H1 (cell line): Measurements from ENCODE around the gene BMPR1A. TPM values are rescaled to one million over a fixed set of nuclear protein-coding genes. Genes with fewer than 3 reads are reported as not detected.

Source experiments
- CTCF ChIA-PET: fragments of 300-600 bp; sonication (Branson Sonifier 250); formaldehyde crosslinking; loops from one replicate; lab custom pipeline; 2021; ENCODE audit not compliant: partially characterized antibody; lab: Charles Lee
- POLR2A ChIA-PET: fragments of 300-600 bp; sonication (Branson Sonifier 250); formaldehyde crosslinking; loops from one replicate; lab custom pipeline; 2021; ENCODE audit warnings: inconsistent platforms; ENCODE audit not compliant: partially characterized antibody; lab: Charles Lee
- DNase-seq, 2 experiments: peaks; one replicate each; pipeline versions ENCODE4 v3.0.0 to v3.0.0-alpha.2; 2010 to 2022; ENCODE audit warnings: low spot score in 2 of 2, low read depth in 1 of 2, mixed read lengths in 1 of 2
- FAIRE-seq: peaks from 2 replicates; lab custom pipeline; 2011; peaks lifted over from hg19 to GRCh38; lab: Jason Lieb, UNC
- H2AFZ ChIP-seq: 2 replicates; pipeline ENCODE4 v1.8.1; 2012; ENCODE audit warnings: low read length, inconsistent platforms
- H2AK5ac ChIP-seq: 2 replicates; pipeline ENCODE4 v1.6.1; 2013; ENCODE audit warnings: low read depth, low read length
- H2BK120ac ChIP-seq: replicated peaks from 2 replicates; pipeline ENCODE3; 2013; ENCODE audit warnings: low read depth, low read length, inconsistent platforms
- H2BK12ac ChIP-seq: 2 replicates; pipeline ENCODE4 v1.6.1; 2013; ENCODE audit warnings: low read depth, low read length
- H2BK15ac ChIP-seq: 2 replicates; pipeline ENCODE4 v1.6.1; 2013; ENCODE audit warnings: low read length
- H2BK20ac ChIP-seq: 2 replicates; pipeline ENCODE4 v1.6.1; 2013; ENCODE audit warnings: low read length
- H2BK5ac ChIP-seq: 2 replicates; pipeline ENCODE4 v1.6.1; 2013; ENCODE audit warnings: low read depth, low read length
- H3K14ac ChIP-seq: 2 replicates; pipeline ENCODE4 v1.6.1; 2013; ENCODE audit warnings: inconsistent platforms; ENCODE audit not compliant: insufficient read length
- H3K18ac ChIP-seq: 2 replicates; pipeline ENCODE4 v1.6.1; 2013; ENCODE audit warnings: low read length; ENCODE audit errors: extremely low read depth
- H3K23ac ChIP-seq: 2 replicates; pipeline ENCODE4 v1.6.1; 2013; ENCODE audit warnings: inconsistent platforms; ENCODE audit not compliant: insufficient read length
- H3K23me2 ChIP-seq: 2 replicates; pipeline ENCODE4 v1.6.1; 2013; ENCODE audit warnings: low read depth, low read length
- H3K27ac ChIP-seq: 2 replicates; pipeline ENCODE4 v1.6.1; 2011; ENCODE audit warnings: low read depth, low read length, inconsistent platforms
- H3K27me3 ChIP-seq, 4 experiments: replicated peaks in 1 of 4; 1 replicate in 1 of 4; 2 replicates in 3 of 4; pipeline versions ENCODE4 v1.6.1 to v1.8.1; 2011 to 2013; ENCODE audit warnings: low read length in 3 of 4, mild to moderate bottlenecking in 3 of 4, inconsistent platforms in 2 of 4, mixed read lengths in 2 of 4, moderate library complexity in 1 of 4; ENCODE audit not compliant: control insufficient read depth in 3 of 4, insufficient read depth in 3 of 4; ENCODE audit errors: extremely low read depth in 1 of 4
- H3K36me3 ChIP-seq, 4 experiments: 2 replicates each; pipeline versions ENCODE4 v1.6.1 to v1.8.1; 2011 to 2013; ENCODE audit warnings: mild to moderate bottlenecking in 4 of 4, low read length in 3 of 4, moderate library complexity in 2 of 4, control low read depth in 1 of 4, inconsistent platforms in 1 of 4; ENCODE audit not compliant: insufficient read depth in 4 of 4, control insufficient read depth in 2 of 4
- H3K4ac ChIP-seq: replicated peaks from 2 replicates; pipeline ENCODE3; 2013; ENCODE audit warnings: low read length, low read depth, mixed read lengths, inconsistent platforms; ENCODE audit not compliant: insufficient read length
- H3K4me1 ChIP-seq, 4 experiments: replicated peaks in 1 of 4; 1 replicate in 1 of 4; 2 replicates in 3 of 4; pipeline versions ENCODE4 v1.6.1 to v1.8.1; 2011 to 2013; ENCODE audit warnings: low read length in 3 of 4, inconsistent platforms in 2 of 4, mixed read lengths in 1 of 4; ENCODE audit not compliant: insufficient read depth in 4 of 4, control insufficient read depth in 3 of 4
- H3K4me2 ChIP-seq, 2 experiments: 2 replicates each; pipeline versions ENCODE4 v1.6.1 to v1.8.1; 2011 to 2013; ENCODE audit warnings: low read depth in 2 of 2, low read length in 2 of 2, control low read depth in 1 of 2, inconsistent platforms in 1 of 2, mild to moderate bottlenecking in 1 of 2; ENCODE audit not compliant: insufficient read depth in 1 of 2
- H3K4me3 ChIP-seq, 4 experiments: fragments of 200-600, 300-600 bp in 1 of 4; sonication (generic), shearing (Covaris generic), sonication (Bioruptor Twin) in 1 of 4; 2 replicates each; pipeline versions ENCODE4 v1.5.1 to v1.8.1; 2011 to 2016; ENCODE audit warnings: low read length in 4 of 4, low read depth in 3 of 4, control low read depth in 2 of 4, inconsistent platforms in 2 of 4, mild to moderate bottlenecking in 2 of 4, mixed read lengths in 1 of 4, moderate library complexity in 1 of 4; ENCODE audit not compliant: insufficient read depth in 2 of 4; ENCODE audit errors: extremely low read depth in 1 of 4
- H3K56ac ChIP-seq: replicated peaks from 2 replicates; pipeline ENCODE3; 2013; ENCODE audit warnings: low read depth, mild to moderate bottlenecking, mixed read lengths, low read length, inconsistent platforms; ENCODE audit not compliant: insufficient read length
- H3K79me1 ChIP-seq: 2 replicates; pipeline ENCODE4 v1.6.1; 2013; ENCODE audit warnings: low read depth, low read length, control low read depth
- H3K79me2 ChIP-seq, 2 experiments: 2 replicates each; pipeline versions ENCODE4 v1.6.1 to v1.8.1; 2012 to 2013; ENCODE audit warnings: low read length in 2 of 2, mild to moderate bottlenecking in 2 of 2, inconsistent platforms in 1 of 2; ENCODE audit not compliant: insufficient read depth in 2 of 2, control insufficient read depth in 1 of 2
- H3K9ac ChIP-seq, 4 experiments: replicated peaks in 1 of 4; 1 replicate in 1 of 4; 2 replicates in 3 of 4; pipeline versions ENCODE4 v1.6.1 to v1.8.1; 2011 to 2013; ENCODE audit warnings: low read depth in 3 of 4, low read length in 3 of 4, control low read depth in 2 of 4, mild to moderate bottlenecking in 2 of 4, moderate library complexity in 2 of 4, inconsistent platforms in 1 of 4; ENCODE audit errors: extremely low read depth in 1 of 4
- H3K9me3 ChIP-seq, 2 experiments: 2 replicates each; pipeline versions ENCODE4 v1.6.1 to v1.8.1; 2012 to 2013; ENCODE audit warnings: mild to moderate bottlenecking in 2 of 2, moderate library complexity in 2 of 2, control low read depth in 1 of 2, inconsistent platforms in 1 of 2, low read depth in 1 of 2, low read length in 1 of 2, mixed read lengths in 1 of 2; ENCODE audit not compliant: insufficient read depth in 2 of 2
- H4K20me1 ChIP-seq, 2 experiments: replicated peaks in 1 of 2; 2 replicates each; pipeline versions ENCODE3 to v1.8.1; 2011 to 2013; ENCODE audit warnings: inconsistent platforms in 2 of 2, low read length in 2 of 2, mild to moderate bottlenecking in 1 of 2; ENCODE audit not compliant: insufficient read depth in 2 of 2, control insufficient read depth in 1 of 2
- H4K5ac ChIP-seq: 2 replicates; pipeline ENCODE4 v1.6.1; 2013; ENCODE audit warnings: low read length, low read depth, mixed read lengths, inconsistent platforms; ENCODE audit not compliant: insufficient read length
- H4K8ac ChIP-seq: 2 replicates; pipeline ENCODE4 v1.8.0; 2013; ENCODE audit warnings: mild to moderate bottlenecking, moderate library complexity, low read length, inconsistent platforms; ENCODE audit not compliant: insufficient read depth; ENCODE audit errors: extremely low read depth
- H4K91ac ChIP-seq: replicated peaks from 2 replicates; pipeline ENCODE3; 2013; ENCODE audit warnings: low read length, mixed read lengths, inconsistent platforms; ENCODE audit not compliant: insufficient read length
- EZH2 ChIP-seq: fragments of 200-600 bp; sonication (generic); IDR thresholded peaks from 2 replicates; pipeline ENCODE4 v1.7.1; 2012; ENCODE audit warnings: low read depth, mild to moderate bottlenecking, moderate library complexity, low read length, inconsistent platforms; ENCODE audit not compliant: severe bottlenecking
- KDM4A ChIP-seq: IDR thresholded peaks from one replicate; pipeline ENCODE4 v1.7.1; 2012; ENCODE audit warnings: low read depth, mild to moderate bottlenecking, moderate library complexity, low read length, inconsistent platforms; ENCODE audit not compliant: severe bottlenecking
- SRF ChIP-seq: IDR thresholded peaks from 2 replicates; pipeline ENCODE4 v1.6.1; 2011; ENCODE audit warnings: mild to moderate bottlenecking, low read depth, low read length, moderate library complexity
- WGBS, 2 experiments: shearing (Covaris generic) in 1 of 2; methylation state at CpG; one replicate each; pipeline versions ENCODE4 v1.1.6 to v1.1.7; 2013 to 2015; ENCODE audit warnings: low lambda C conversion rate in 2 of 2, mixed read lengths in 2 of 2, inconsistent platforms in 1 of 2, low coverage in 1 of 2, missing lambda C conversion rate in 1 of 2; ENCODE audit not compliant: insufficient replicate concordance in 2 of 2, insufficient coverage in 1 of 2, insufficient read length in 1 of 2; ENCODE audit errors: extremely low coverage in 1 of 2, missing lambda C conversion rate in 1 of 2; 5-methylcytosine and 5-hydroxymethylcytosine counted together
- polyA plus RNA-seq, 7 experiments: library from polyadenylated mRNA; depleted of rRNA in 3 of 7; stranded (reverse) in 5 of 7; unstranded in 2 of 7; fragments of >200 nt in 5 of 7; fragments of 200-250 nt in 2 of 7; gene quantifications; 1 replicate in 5 of 7; 2 replicates in 1 of 7; 4 replicates in 1 of 7; pipeline versions ENCODE4 v1.2.1 to v1.2.3, GENCODE V29; 2011 to 2013; ENCODE audit warnings: missing spikeins in 2 of 7, mixed read lengths in 2 of 7
- total RNA-seq: library from RNA; stranded (reverse); fragmentation: NEBNext Ultra II Directional; extraction: Animal tissue kit (Norgen Biotek cat#: 25700); gene quantifications from 2 replicates; pipeline ENCODE4 v1.2.1, GENCODE V29; 2021

Gene BMPR1A
- total and polyA plus RNA-seq, 2 of the 8 experiments (the other 6 are each of a cell fraction or from before 2014, with no cell fraction given), result 34.4 to 129 TPM

- no peak for FAIRE-seq
- CTCF ChIA-PET, result interaction anchor here (0.9 to 26.4 kb wide), 16 partner anchors 9 to 258 kb away, joined by 3 to 975 read pairs (median 4); partner anchors contain the start of genes ADIRF, MMRN2 and SNCG
Observed at GRCh38 chr10:86943316-86944030, 187.1 kb downstream of the BMPR1A start.

More at GRCh38 chr10:86943316-86944030, 187.1 kb downstream of the BMPR1A start:
- H4K91ac ChIP-seq, result peak overlapping the region; percentile 47
- H3K23me2 ChIP-seq, result no peaks in the 10 kb centered on the region
- H2AFZ ChIP-seq, result no peak overlapping the region
- DNase-seq, result no peak
- no peak overlapping the region for H3K4me3 ChIP-seq
- peak overlapping the region; percentile 1 for H2BK15ac ChIP-seq
- H3K79me1 ChIP-seq, result no peaks in the 10 kb centered on the region
- no peak overlapping the region for H3K27ac ChIP-seq
- no peak overlapping the region for H3K14ac ChIP-seq
- H3K9me3 ChIP-seq, result no peaks in the 10 kb centered on the region
- no peaks in the 10 kb centered on the region for H3K36me3 ChIP-seq
- no peaks in the 10 kb centered on the region for H3K79me2 ChIP-seq
- no peak overlapping the region for H2BK120ac ChIP-seq
- no peak overlapping the region for H4K5ac ChIP-seq
- no peak overlapping the region for H3K23ac ChIP-seq
- TF ChIP-seq KDM4A, result no peak
- TF ChIP-seq EZH2, result no peak
- no peak for TF ChIP-seq SRF
- H4K8ac ChIP-seq, result no peak overlapping the region
- no peak overlapping the region for H2BK12ac ChIP-seq
- no peak overlapping the region for H3K18ac ChIP-seq
- H3K4ac ChIP-seq, result no peak overlapping the region
- POLR2A ChIA-PET, result interaction anchor here (1.2 to 2.9 kb wide), 5 partner anchors 12 to 27 kb away, joined by 3 to 20 read pairs (median 5); partner anchors contain the start of genes ADIRF and SNCG
- WGBS, 2 experiments, result 96% methylated on average over 30 of the region's 30 CpGs; no CpG with 5 or more reads in 1 of the 2 experiments
- no peaks in the 10 kb centered on the region for H4K20me1 ChIP-seq
- H3K4me1 ChIP-seq, result peaks cover 2 to 5% (median 3%) of the 10 kb centered on the region in 4 experiments; a peak in 6 of 7 replicates
- H3K4me2 ChIP-seq, result no peak overlapping the region
- H2BK20ac ChIP-seq, result no peak overlapping the region
- H3K27me3 ChIP-seq, result peaks cover 0 to 1% (median 0%) of the 10 kb centered on the region in 4 experiments; a peak in 2 of 7 replicates
- H3K9ac ChIP-seq, result no peak overlapping the region
- peak overlapping the region; percentile 44; the same call in 1 of the 2 replicates for H2BK5ac ChIP-seq
- H2AK5ac ChIP-seq, result no peak overlapping the region
- no peak overlapping the region for H3K56ac ChIP-seq
